Gastroesophageal sphincter (tissue), 3 donors: ENCODE measurements around the gene DGKI.

Experiments
- POLR2A ChIP-seq, 2 donors: fragments of 450-650 bp; IDR thresholded peaks; one replicate each; pipeline ENCODE4 v1.6.1; 2017; ENCODE audit warnings: antibody characterized with exemption in 2 of 2, mild to moderate bottlenecking in 2 of 2, moderate library complexity in 1 of 2
- TF ChIP-seq, protein P1 (sequence below), 4 experiments: fragments of 200-600 bp in 2 of 4; fragments of 450-650 bp in 2 of 4; sonication (generic) in 1 of 4; IDR thresholded peaks; one replicate each; pipeline ENCODE4 v1.5.1; 2017 to 2019; ENCODE audit warnings: antibody characterized with exemption in 4 of 4, mild to moderate bottlenecking in 2 of 4, moderate library complexity in 2 of 4

- TF ChIP-seq, protein P1, sequence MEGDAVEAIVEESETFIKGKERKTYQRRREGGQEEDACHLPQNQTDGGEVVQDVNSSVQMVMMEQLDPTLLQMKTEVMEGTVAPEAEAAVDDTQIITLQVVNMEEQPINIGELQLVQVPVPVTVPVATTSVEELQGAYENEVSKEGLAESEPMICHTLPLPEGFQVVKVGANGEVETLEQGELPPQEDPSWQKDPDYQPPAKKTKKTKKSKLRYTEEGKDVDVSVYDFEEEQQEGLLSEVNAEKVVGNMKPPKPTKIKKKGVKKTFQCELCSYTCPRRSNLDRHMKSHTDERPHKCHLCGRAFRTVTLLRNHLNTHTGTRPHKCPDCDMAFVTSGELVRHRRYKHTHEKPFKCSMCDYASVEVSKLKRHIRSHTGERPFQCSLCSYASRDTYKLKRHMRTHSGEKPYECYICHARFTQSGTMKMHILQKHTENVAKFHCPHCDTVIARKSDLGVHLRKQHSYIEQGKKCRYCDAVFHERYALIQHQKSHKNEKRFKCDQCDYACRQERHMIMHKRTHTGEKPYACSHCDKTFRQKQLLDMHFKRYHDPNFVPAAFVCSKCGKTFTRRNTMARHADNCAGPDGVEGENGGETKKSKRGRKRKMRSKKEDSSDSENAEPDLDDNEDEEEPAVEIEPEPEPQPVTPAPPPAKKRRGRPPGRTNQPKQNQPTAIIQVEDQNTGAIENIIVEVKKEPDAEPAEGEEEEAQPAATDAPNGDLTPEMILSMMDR (IDR thresholded peaks at IDR 0.05) = no peak
- TF ChIP-seq POLR2A (IDR thresholded peaks at IDR 0.05) = no peak
Observed at GRCh38 chr7:137790828-137791227, 55.9 kb downstream of the DGKI start.
